ENCODE results near the gene HS3ST5. TPM values are rescaled to one million over a fixed set of nuclear protein-coding genes. Genes with fewer than 3 reads are reported as not detected.

The HS3ST5 gene
- total RNA-seq, 1 experiment from 2014 or later, result not detected

- TF ChIP-seq YY1 (IDR thresholded peaks at IDR 0.05; ENCODE audit: extremely low read depth, insufficient replicate concordance, low read depth, low read length) (no peak), ZNF274 (IDR thresholded peaks at IDR 0.05; ENCODE audit: low read depth, low read length) (no peak), TCF7L2 (IDR thresholded peaks at IDR 0.05; ENCODE audit: borderline replicate concordance, extremely low read depth, insufficient read depth, insufficient read length) (no peak), ZFX (IDR thresholded peaks at IDR 0.05) (no peak), POLR2A (IDR thresholded peaks at IDR 0.05; ENCODE audit: borderline replicate concordance, extremely low read depth, insufficient read depth, insufficient read length) (no peak), EZH2 (IDR thresholded peaks at IDR 0.05) (no peak), FOSL1 (IDR thresholded peaks at IDR 0.05; ENCODE audit: low read depth) (no peak)
Measured at GRCh38 chr6:114171473-114171872, 171.3 kb downstream of the HS3ST5 start (continued).

- ChIA-PET POLR2A (no interaction called here), CTCF (no interaction called here), RAD21 (ENCODE audit: low non-redundant PET in 1 of 2, low total read pairs in 2 of 2, uncharacterized antibody in 2 of 2, unreplicated experiment in 2 of 2) (no interaction called here)
- Histone ChIP-seq H3K4me1 (ENCODE audit: control insufficient read depth in 1 of 2, insufficient read depth in 2 of 2, low read length in 2 of 2) (no peaks in the 10 kb centered on the region), H3K9me3 (ENCODE audit: control insufficient read depth in 1 of 2, insufficient read depth in 1 of 2, low read depth in 1 of 2, low read length in 2 of 2) (no peaks in the 10 kb centered on the region), H2AFZ (ENCODE audit: low read depth, low read length, poor library complexity, severe bottlenecking) (no peak overlapping the region), H3K9me2 (ENCODE audit: insufficient read depth) (no peaks in the 10 kb centered on the region), H3K79me2 (ENCODE audit: insufficient read depth, low read length) (no peaks in the 10 kb centered on the region), H4K20me1 (ENCODE audit: insufficient read depth) (no peaks in the 10 kb centered on the region), H3K36me3 (ENCODE audit: control insufficient read depth in 1 of 2, insufficient read depth in 2 of 2, low read length in 2 of 2) (no peaks in the 10 kb centered on the region), H3K4me3 (replicated peaks in 1 of 2; ENCODE audit: low read depth in 1 of 2, low read length in 2 of 2) (no peak overlapping the region), H3K4me2 (ENCODE audit: low read length) (no peak overlapping the region), H3K27me3 (ENCODE audit: insufficient read depth, low read length) (peaks cover 42% of the 10 kb centered on the region), H3K27ac (ENCODE audit: low read depth, low read length) (no peak overlapping the region), H3K9ac (ENCODE audit: low read length) (no peak overlapping the region)
- no peak for ATAC-seq
- TF ChIP-seq, protein P1, sequence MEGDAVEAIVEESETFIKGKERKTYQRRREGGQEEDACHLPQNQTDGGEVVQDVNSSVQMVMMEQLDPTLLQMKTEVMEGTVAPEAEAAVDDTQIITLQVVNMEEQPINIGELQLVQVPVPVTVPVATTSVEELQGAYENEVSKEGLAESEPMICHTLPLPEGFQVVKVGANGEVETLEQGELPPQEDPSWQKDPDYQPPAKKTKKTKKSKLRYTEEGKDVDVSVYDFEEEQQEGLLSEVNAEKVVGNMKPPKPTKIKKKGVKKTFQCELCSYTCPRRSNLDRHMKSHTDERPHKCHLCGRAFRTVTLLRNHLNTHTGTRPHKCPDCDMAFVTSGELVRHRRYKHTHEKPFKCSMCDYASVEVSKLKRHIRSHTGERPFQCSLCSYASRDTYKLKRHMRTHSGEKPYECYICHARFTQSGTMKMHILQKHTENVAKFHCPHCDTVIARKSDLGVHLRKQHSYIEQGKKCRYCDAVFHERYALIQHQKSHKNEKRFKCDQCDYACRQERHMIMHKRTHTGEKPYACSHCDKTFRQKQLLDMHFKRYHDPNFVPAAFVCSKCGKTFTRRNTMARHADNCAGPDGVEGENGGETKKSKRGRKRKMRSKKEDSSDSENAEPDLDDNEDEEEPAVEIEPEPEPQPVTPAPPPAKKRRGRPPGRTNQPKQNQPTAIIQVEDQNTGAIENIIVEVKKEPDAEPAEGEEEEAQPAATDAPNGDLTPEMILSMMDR (IDR thresholded peaks at IDR 0.05 in 2 of 3, conservative IDR thresholded peaks at IDR 0.05 in 1 of 3; ENCODE audit: borderline replicate concordance in 1 of 3, insufficient read depth in 1 of 3, low read depth in 2 of 3, low read length in 2 of 3), result no peak
- TF ChIP-seq CEBPB (IDR thresholded peaks at IDR 0.05; ENCODE audit: low read depth) (no peak), EZH2phosphoT487 (IDR thresholded peaks at IDR 0.05; ENCODE audit: borderline replicate concordance) (no peak), EGR1 (IDR thresholded peaks at IDR 0.05; ENCODE audit: low read depth) (no peak), EZH2 (IDR thresholded peaks at IDR 0.05) (no peak)
- intact Hi-C loops (cut with micrococcal nuclease), result no loop called here
- no peak for DNase-seq (ENCODE audit: low read depth, low spot score)
- no TSS peak for BruUV-seq (replicated peaks)
Measured at GRCh38 chr6:114170958-114171387, 171.8 kb downstream of the HS3ST5 start.

Measured in HCT116 (cell line).